Transverse colon (tissue), 4 donors: ENCODE measurements around the gene SPATA31A6.
"Not testable (repeated sequence)": the region's sequence is repeated elsewhere in the genome, so short reads cannot be mapped to it uniquely, and the experiment has no call there.

Source experiments
- POLR2A ChIP-seq: fragments of 450-650 bp; IDR thresholded peaks from one replicate; pipeline ENCODE4 v1.6.1; 2016; ENCODE audit warnings: antibody characterized with exemption, mild to moderate bottlenecking, moderate library complexity
- POLR2AphosphoS5 ChIP-seq, 3 donors: sonication (generic); formaldehyde crosslinking; IDR thresholded peaks; one replicate each; pipeline ENCODE4 v1.6.1; 2016; ENCODE audit warnings: antibody characterized with exemption in 3 of 3
- TF ChIP-seq, protein P1 (sequence below), 5 experiments: fragments of 200-600 bp in 3 of 5; fragments of 450-650 bp in 2 of 5; sonication (generic) in 3 of 5; IDR thresholded peaks; 1 replicate in 2 of 5; 2 replicates in 3 of 5; pipeline ENCODE4 v1.5.1; 2016 to 2017; ENCODE audit warnings: antibody characterized with exemption in 5 of 5, inconsistent platforms in 3 of 5, mild to moderate bottlenecking in 2 of 5, moderate library complexity in 1 of 5

DNA sequence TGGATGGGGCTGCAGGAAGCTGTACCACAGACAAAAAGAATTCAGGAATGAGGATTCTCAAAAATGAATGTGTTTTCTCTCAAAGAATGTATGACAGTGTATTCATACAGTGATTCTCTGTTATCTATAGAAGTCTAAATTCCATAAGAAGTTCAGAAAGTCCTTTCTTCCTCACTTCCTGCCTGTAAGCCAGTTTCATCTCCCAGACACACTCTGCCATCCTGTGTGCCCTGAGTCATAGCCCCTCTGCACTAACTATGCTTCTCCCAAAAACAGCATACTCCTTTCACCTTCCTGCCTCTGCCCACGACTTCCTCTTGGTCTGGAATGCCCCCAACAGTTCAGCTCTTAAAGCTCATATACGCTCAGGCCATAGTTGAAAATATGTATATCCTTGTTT, 36.4 kb downstream of the SPATA31A6 start:
- not testable (repeated sequence) for TF ChIP-seq POLR2A; POLR2AphosphoS5 (IDR thresholded peaks at IDR 0.05)
- TF ChIP-seq, protein P1, sequence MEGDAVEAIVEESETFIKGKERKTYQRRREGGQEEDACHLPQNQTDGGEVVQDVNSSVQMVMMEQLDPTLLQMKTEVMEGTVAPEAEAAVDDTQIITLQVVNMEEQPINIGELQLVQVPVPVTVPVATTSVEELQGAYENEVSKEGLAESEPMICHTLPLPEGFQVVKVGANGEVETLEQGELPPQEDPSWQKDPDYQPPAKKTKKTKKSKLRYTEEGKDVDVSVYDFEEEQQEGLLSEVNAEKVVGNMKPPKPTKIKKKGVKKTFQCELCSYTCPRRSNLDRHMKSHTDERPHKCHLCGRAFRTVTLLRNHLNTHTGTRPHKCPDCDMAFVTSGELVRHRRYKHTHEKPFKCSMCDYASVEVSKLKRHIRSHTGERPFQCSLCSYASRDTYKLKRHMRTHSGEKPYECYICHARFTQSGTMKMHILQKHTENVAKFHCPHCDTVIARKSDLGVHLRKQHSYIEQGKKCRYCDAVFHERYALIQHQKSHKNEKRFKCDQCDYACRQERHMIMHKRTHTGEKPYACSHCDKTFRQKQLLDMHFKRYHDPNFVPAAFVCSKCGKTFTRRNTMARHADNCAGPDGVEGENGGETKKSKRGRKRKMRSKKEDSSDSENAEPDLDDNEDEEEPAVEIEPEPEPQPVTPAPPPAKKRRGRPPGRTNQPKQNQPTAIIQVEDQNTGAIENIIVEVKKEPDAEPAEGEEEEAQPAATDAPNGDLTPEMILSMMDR (IDR thresholded peaks at IDR 0.05) = not testable (repeated sequence)
